Measurements from ENCODE around the gene RBX1. TPM values are rescaled to one million over a fixed set of nuclear protein-coding genes. Genes with fewer than 3 reads are reported as not detected.

RBX1 gene
- total RNA-seq, 6 experiments from 2014 or later = 69.2 to 77.3 (median 73.0) TPM

GRCh38 chr22:40979871-40980270 lies 28.7 kb downstream of the RBX1 start:
- Mint-ChIP-seq H3K27me3 (ENCODE audit: insufficient read depth) (no peaks in the 10 kb centered on the region; the same call in 1 of the 2 replicates), H3K36me3 (ENCODE audit: low read depth) (no peaks in the 10 kb centered on the region), H3K4me1 (ENCODE audit: low read depth) (peaks cover 6% of the 10 kb centered on the region), H3K9me3 (no peaks in the 10 kb centered on the region), H3K27ac (no peak overlapping the region), H3K4me3 (no peak overlapping the region)
- TF ChIP-seq CTCF (IDR thresholded peaks at IDR 0.05) = no peak
- no peak for DNase-seq

- Mint-ChIP-seq H3K27ac (no peak overlapping the region), H3K9me3 (no peaks in the 10 kb centered on the region)
- TF ChIP-seq CTCF (IDR thresholded peaks at IDR 0.05) = no peak
Measured at GRCh38 chr22:40982482-40983385, 31.6 kb downstream of the RBX1 start.

GRCh38 chr22:40991298-40991697 lies 40.1 kb downstream of the RBX1 start:
- TF ChIP-seq CTCF (IDR thresholded peaks at IDR 0.05) = no peak
- Mint-ChIP-seq H3K4me1 (ENCODE audit: low read depth) (no peaks in the 10 kb centered on the region), H3K36me3 (ENCODE audit: low read depth) (no peaks in the 10 kb centered on the region), H3K4me3 (no peak overlapping the region), H3K27ac (no peak overlapping the region), H3K27me3 (ENCODE audit: insufficient read depth) (peaks cover 42% of the 10 kb centered on the region), H3K9me3 (no peaks in the 10 kb centered on the region)
- no peak for DNase-seq

More at GRCh38 chr22:40982482-40983385, 31.6 kb downstream of the RBX1 start:
- Mint-ChIP-seq H3K36me3 (ENCODE audit: low read depth) (no peaks in the 10 kb centered on the region), H3K4me1 (ENCODE audit: low read depth) (no peaks in the 10 kb centered on the region), H3K4me3 (no peak overlapping the region), H3K27me3 (ENCODE audit: insufficient read depth) (peaks cover 3% of the 10 kb centered on the region; the same call in 1 of the 2 replicates)
- DNase-seq = no peak

GRCh38 chr22:40995821-40996220 lies 44.6 kb downstream of the RBX1 start:
- Mint-ChIP-seq H3K36me3 (ENCODE audit: low read depth) (peaks cover 5% of the 10 kb centered on the region; the same call in 1 of the 2 replicates), H3K9me3 (no peaks in the 10 kb centered on the region), H3K4me3 (no peak overlapping the region), H3K27me3 (ENCODE audit: insufficient read depth) (peaks cover 28% of the 10 kb centered on the region), H3K4me1 (ENCODE audit: low read depth) (no peaks in the 10 kb centered on the region), H3K27ac (no peak overlapping the region)
- no peak for DNase-seq
- no peak for TF ChIP-seq CTCF (IDR thresholded peaks at IDR 0.05)

- no peak for TF ChIP-seq CTCF (IDR thresholded peaks at IDR 0.05)
- H3K4me1 Mint-ChIP-seq (ENCODE audit: low read depth) = peaks cover 13% of the 10 kb centered on the region
- H3K4me3 Mint-ChIP-seq = no peak overlapping the region
- peaks cover 15% of the 10 kb centered on the region for H3K27me3 Mint-ChIP-seq (ENCODE audit: insufficient read depth)
- H3K9me3 Mint-ChIP-seq = no peaks in the 10 kb centered on the region
- DNase-seq = no peak
- H3K27ac Mint-ChIP-seq = no peak overlapping the region
- peaks cover 5% of the 10 kb centered on the region; the same call in 1 of the 2 replicates for H3K36me3 Mint-ChIP-seq (ENCODE audit: low read depth)
Measured at GRCh38 chr22:40997520-40997919, 46.3 kb downstream of the RBX1 start.
